PC-3 (cell line): ENCODE results near the gene BHLHE40. TPM values are rescaled to one million over a fixed set of nuclear protein-coding genes. Genes with fewer than 3 reads are reported as not detected.

Experiments
- ATAC-seq: fragments of 200-7000 bp; cut with Tn5 transposase; 2 replicates; pipeline ENCODE4 v1.9.1; 2020; ENCODE audit warnings: mild to moderate bottlenecking, moderate library complexity
- BruUV-seq: library from RNA; stranded (reverse); fragments of 400-500 nt; replicated peaks from 2 replicates; lab custom pipeline; 2021; lab: Mats Ljungman, UMichigan
- CTCF ChIA-PET: fragments of 300-600 bp; sonication (Branson Sonifier 250); formaldehyde crosslinking; loops from one replicate; lab custom pipeline; 2022; ENCODE audit warnings: antibody characterized with exemption; lab: Charles Lee
- POLR2A ChIA-PET: fragments of 300-600 bp; sonication (Branson Sonifier 250); formaldehyde crosslinking; loops from one replicate; lab custom pipeline; 2022; ENCODE audit warnings: antibody characterized with exemption; ENCODE audit not compliant: unreplicated experiment; lab: Charles Lee
- DNase-seq: peaks from one replicate; pipeline ENCODE4 v3.0.0-alpha.2; 2015
- H2AFZ ChIP-seq: fragments of 300-600 bp; sonication (generic); 2 replicates; pipeline ENCODE4 v1.6.0; 2016; ENCODE audit warnings: antibody characterized with exemption, low read length
- H3F3A ChIP-seq: fragments of 300-600 bp; sonication (generic); one replicate; pipeline ENCODE4 v1.6.0; 2017; ENCODE audit warnings: antibody characterized with exemption, low read length, control low read depth, mild to moderate bottlenecking; ENCODE audit not compliant: unreplicated experiment
- H3K27ac ChIP-seq: fragments of 300-600 bp; sonication (generic); 2 replicates; pipeline ENCODE4 v1.5.1; 2016; ENCODE audit warnings: mild to moderate bottlenecking, low read length
- H3K27me3 ChIP-seq: fragments of 300-600 bp; sonication (generic); 2 replicates; pipeline ENCODE4 v1.6.1; 2016; ENCODE audit warnings: low read length, mixed read lengths
- H3K36me3 ChIP-seq: fragments of 300-600 bp; sonication (generic); 2 replicates; pipeline ENCODE4 v1.6.1; 2016; ENCODE audit warnings: low read depth, mixed run types, low read length, mixed read lengths
- H3K4me1 ChIP-seq: fragments of 300-600 bp; sonication (generic); 2 replicates; pipeline ENCODE4 v1.5.1; 2016; ENCODE audit warnings: low read length; ENCODE audit not compliant: insufficient read depth
- H3K4me2 ChIP-seq: fragments of 300-600 bp; sonication (generic); 2 replicates; pipeline ENCODE4 v1.6.0; 2016; ENCODE audit warnings: low read length
- H3K4me3 ChIP-seq: fragments of 300-600 bp; sonication (generic); 2 replicates; pipeline ENCODE4 v1.5.1; 2016; ENCODE audit warnings: mild to moderate bottlenecking, low read length, mixed read lengths
- H3K79me2 ChIP-seq: fragments of 300-600 bp; sonication (generic); 2 replicates; pipeline ENCODE4 v1.6.1; 2017; ENCODE audit warnings: low read length, mixed read lengths
- H3K9ac ChIP-seq: fragments of 300-600 bp; sonication (generic); 2 replicates; pipeline ENCODE4 v1.6.0; 2016; ENCODE audit warnings: mild to moderate bottlenecking, low read length
- H3K9me2 ChIP-seq: fragments of 300-600 bp; sonication (generic); replicated peaks from 2 replicates; pipeline ENCODE4 v1.6.1; 2016; ENCODE audit warnings: mixed run types, low read length, mixed read lengths
- H3K9me3 ChIP-seq: fragments of 300-600 bp; sonication (generic); 2 replicates; pipeline ENCODE4 v1.6.1; 2016; ENCODE audit warnings: low read length, mixed read lengths
- H4K20me1 ChIP-seq: fragments of 300-600 bp; sonication (generic); 2 replicates; pipeline ENCODE4 v1.6.1; 2016; ENCODE audit warnings: low read length, mixed read lengths
- EZH2 ChIP-seq: fragments of 300-600 bp; sonication (generic); IDR thresholded peaks from one replicate; pipeline ENCODE4 v1.6.1; 2017; ENCODE audit warnings: antibody characterized with exemption, mild to moderate bottlenecking, low read length; ENCODE audit not compliant: unreplicated experiment
- EZH2phosphoT487 ChIP-seq: fragments of 300-600 bp; sonication (generic); IDR thresholded peaks from 2 replicates; pipeline ENCODE4 v1.6.1; 2018; ENCODE audit warnings: mild to moderate bottlenecking, antibody characterized with exemption, low read length, borderline replicate concordance
- intact Hi-C: fragments of 100-400 bp; cut with micrococcal nuclease; formaldehyde crosslinking; loops from 2 replicates; pipeline ENCODE4 v1.9.0; 2023
- total RNA-seq: library from RNA; depleted of rRNA; stranded (reverse); fragments of >200 nt; gene quantifications from 2 replicates; pipeline ENCODE4 v1.2.3, GENCODE V29; 2014
- TF ChIP-seq, protein P1 (sequence below): fragments of 300-600 bp; sonication (generic); conservative IDR thresholded peaks from 2 replicates; pipeline ENCODE4 v1.5.1; 2017; ENCODE audit warnings: antibody characterized with exemption, low read depth, mild to moderate bottlenecking, low read length

Gene BHLHE40
- total RNA-seq, 1 experiment from 2014 or later, result 256 TPM

- no TSS peak for BruUV-seq
- Histone ChIP-seq H3K27me3 (no peaks in the 10 kb centered on the region), H3K27ac (peak overlapping the region; percentile 90), H3K9me2 (no peaks in the 10 kb centered on the region), H3K9ac (peak overlapping the region; percentile 98), H4K20me1 (peaks cover 46% of the 10 kb centered on the region), H2AFZ (no peak overlapping the region), H3K79me2 (peaks cover 54% of the 10 kb centered on the region), H3F3A (peaks cover 11% of the 10 kb centered on the region), H3K4me3 (peak overlapping the region; percentile 98), H3K9me3 (no peaks in the 10 kb centered on the region), H3K4me2 (peak overlapping the region; percentile 88), H3K36me3 (peaks cover 41% of the 10 kb centered on the region), H3K4me1 (peaks cover 59% of the 10 kb centered on the region)
- CTCF ChIA-PET, result interaction anchor here (0.7 to 1.7 kb wide), 2 partner anchors 261 to 287 kb away, joined by 3 to 10 read pairs; no protein-coding TSS in a partner anchor
- intact Hi-C loops, result loop anchor here (10.0 kb wide), 1 partner anchor 567 kb away; no protein-coding TSS in a partner anchor
- DNase-seq, result peak; percentile 78
- ATAC-seq, result no peak
- TF ChIP-seq EZH2 (no peak), EZH2phosphoT487 (no peak)
- TF ChIP-seq, protein P1, sequence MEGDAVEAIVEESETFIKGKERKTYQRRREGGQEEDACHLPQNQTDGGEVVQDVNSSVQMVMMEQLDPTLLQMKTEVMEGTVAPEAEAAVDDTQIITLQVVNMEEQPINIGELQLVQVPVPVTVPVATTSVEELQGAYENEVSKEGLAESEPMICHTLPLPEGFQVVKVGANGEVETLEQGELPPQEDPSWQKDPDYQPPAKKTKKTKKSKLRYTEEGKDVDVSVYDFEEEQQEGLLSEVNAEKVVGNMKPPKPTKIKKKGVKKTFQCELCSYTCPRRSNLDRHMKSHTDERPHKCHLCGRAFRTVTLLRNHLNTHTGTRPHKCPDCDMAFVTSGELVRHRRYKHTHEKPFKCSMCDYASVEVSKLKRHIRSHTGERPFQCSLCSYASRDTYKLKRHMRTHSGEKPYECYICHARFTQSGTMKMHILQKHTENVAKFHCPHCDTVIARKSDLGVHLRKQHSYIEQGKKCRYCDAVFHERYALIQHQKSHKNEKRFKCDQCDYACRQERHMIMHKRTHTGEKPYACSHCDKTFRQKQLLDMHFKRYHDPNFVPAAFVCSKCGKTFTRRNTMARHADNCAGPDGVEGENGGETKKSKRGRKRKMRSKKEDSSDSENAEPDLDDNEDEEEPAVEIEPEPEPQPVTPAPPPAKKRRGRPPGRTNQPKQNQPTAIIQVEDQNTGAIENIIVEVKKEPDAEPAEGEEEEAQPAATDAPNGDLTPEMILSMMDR, result peak; percentile 46
- POLR2A ChIA-PET, result interaction anchor here (0.6 to 5.3 kb wide), 2 partner anchors 41 to 157 kb away, joined by 4 to 79 read pairs; no protein-coding TSS in a partner anchor
These were observed 2.6 kb downstream of the BHLHE40 start for GRCh38 chr3:4981665-4982494.

DNA sequence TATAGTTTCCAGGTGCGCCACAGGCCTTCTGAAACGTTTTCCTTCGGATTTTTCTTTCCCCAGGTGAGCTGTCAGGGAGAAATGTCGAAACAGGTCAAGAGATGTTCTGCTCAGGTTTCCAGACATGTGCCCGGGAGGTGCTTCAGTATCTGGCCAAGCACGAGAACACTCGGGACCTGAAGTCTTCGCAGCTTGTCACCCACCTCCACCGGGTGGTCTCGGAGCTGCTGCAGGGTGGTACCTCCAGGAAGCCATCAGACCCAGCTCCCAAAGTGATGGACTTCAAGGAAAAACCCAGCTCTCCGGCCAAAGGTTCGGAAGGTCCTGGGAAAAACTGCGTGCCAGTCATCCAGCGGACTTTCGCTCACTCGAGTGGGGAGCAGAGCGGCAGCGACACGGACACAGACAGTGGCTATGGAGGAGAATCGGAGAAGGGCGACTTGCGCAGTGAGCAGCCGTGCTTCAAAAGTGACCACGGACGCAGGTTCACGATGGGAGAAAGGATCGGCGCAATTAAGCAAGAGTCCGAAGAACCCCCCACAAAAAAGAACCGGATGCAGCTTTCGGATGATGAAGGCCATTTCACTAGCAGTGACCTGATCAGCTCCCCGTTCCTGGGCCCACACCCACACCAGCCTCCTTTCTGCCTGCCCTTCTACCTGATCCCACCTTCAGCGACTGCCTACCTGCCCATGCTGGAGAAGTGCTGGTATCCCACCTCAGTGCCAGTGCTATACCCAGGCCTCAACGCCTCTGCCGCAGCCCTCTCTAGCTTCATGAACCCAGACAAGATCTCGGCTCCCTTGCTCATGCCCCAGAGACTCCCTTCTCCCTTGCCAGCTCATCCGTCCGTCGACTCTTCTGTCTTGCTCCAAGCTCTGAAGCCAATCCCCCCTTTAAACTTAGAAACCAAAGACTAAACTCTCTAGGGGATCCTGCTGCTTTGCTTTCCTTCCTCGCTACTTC, 3.8 kb downstream of the BHLHE40 start:
- H3K27ac ChIP-seq, result peak overlapping the region; percentile 90

More for the DNA sequence above, 3.8 kb downstream of the BHLHE40 start:
- intact Hi-C loops, result loop anchor here (10.0 kb wide), 1 partner anchor 568 kb away; no protein-coding TSS in a partner anchor
- Histone ChIP-seq H3K36me3 (peaks cover 41% of the 10 kb centered on the region), H3K27me3 (no peaks in the 10 kb centered on the region), H3K4me3 (peak overlapping the region; percentile 98), H3K79me2 (peaks cover 54% of the 10 kb centered on the region), H4K20me1 (peaks cover 46% of the 10 kb centered on the region), H3K9me2 (no peaks in the 10 kb centered on the region), H3K4me1 (peaks cover 55% of the 10 kb centered on the region), H3K9ac (peak overlapping the region; percentile 98), H3F3A (peaks cover 11% of the 10 kb centered on the region), H2AFZ (no peak overlapping the region), H3K9me3 (no peaks in the 10 kb centered on the region), H3K4me2 (peak overlapping the region; percentile 88)
- ATAC-seq, result no peak
- POLR2A ChIA-PET, result interaction anchor here (0.6 to 5.3 kb wide), 5 partner anchors 11 to 253 kb away, joined by 3 to 79 read pairs (median 7); no protein-coding TSS in a partner anchor
- TF ChIP-seq, protein P1, result no peak
- TF ChIP-seq EZH2, result no peak
- DNase-seq, result no peak
- CTCF ChIA-PET, result interaction anchor here (0.5 to 2.1 kb wide), 7 partner anchors 35 to 262 kb away, joined by 3 to 11 read pairs (median 4); no protein-coding TSS in a partner anchor
- BruUV-seq, result no TSS peak
